Erythroblast (primary cell): ENCODE results near the gene CUX1.

Experiments
- GATA1 ChIP-seq: IDR thresholded peaks from 2 replicates; pipeline ENCODE4 v1.6.1; 2011; ENCODE audit warnings: low read depth, mild to moderate bottlenecking, control low read depth, low read length, moderate library complexity
- POLR2A ChIP-seq: IDR thresholded peaks from 2 replicates; pipeline ENCODE4 v1.6.1; 2011; ENCODE audit warnings: mild to moderate bottlenecking, low read length

DNA sequence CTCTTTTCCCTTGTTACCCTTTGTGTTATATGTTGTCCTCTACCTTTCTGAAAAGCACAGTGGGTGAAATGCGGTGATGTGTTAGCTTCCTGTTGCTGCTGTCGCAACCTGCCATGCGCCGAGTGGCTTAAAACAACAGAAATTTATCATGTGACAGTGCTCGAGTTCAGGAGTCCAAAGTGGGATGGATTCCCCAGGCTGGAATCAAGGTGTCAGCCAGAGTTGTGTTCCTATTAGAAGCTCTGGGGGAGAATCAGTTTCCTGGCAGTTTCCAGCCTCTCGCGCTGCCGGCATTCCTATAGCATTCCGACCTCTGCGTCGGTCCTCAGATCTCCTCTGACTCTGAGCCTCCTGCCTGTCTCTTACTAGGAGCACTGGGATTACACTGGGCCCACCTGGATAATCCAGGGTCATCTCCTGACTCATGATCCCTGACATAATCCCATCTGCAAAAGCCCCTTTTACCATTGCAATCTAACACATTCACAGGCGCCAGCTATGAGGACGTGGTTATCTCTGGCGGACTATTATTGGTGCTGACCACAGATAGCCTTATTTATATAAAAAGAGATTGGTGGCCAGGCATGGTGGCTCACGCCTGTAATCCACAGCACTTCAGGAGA lies 207.5 kb downstream of the CUX1 start:
- TF ChIP-seq POLR2A (no peak), GATA1 (no peak)
